SK-N-SH treated with all-trans-retinoic acid at 6 μM for 48 hours (cell line): Measurements from ENCODE around the gene PCBP3.

Experiments
- ATAC-seq: fragments of 200-7000 bp; cut with Tn5 transposase; 3 replicates; pipeline ENCODE4 v1.9.1; 2020; ENCODE audit warnings: mild to moderate bottlenecking, moderate library complexity
- ARNTL ChIP-seq: fragments of 450-650 bp; formaldehyde crosslinking; IDR thresholded peaks from 2 replicates; pipeline ENCODE4 v1.5.0; 2020; ENCODE audit warnings: low read depth, mild to moderate bottlenecking, moderate library complexity, borderline replicate concordance
- BACH2 ChIP-seq: fragments of 250-450 bp; sonication (Bioruptor Pico); IDR thresholded peaks from 2 replicates; pipeline ENCODE4 v1.9.0; 2021; ENCODE audit warnings: mild to moderate bottlenecking, borderline replicate concordance
- CREB5 ChIP-seq: fragments of 250-450 bp; sonication (Bioruptor Pico); IDR thresholded peaks from 2 replicates; pipeline ENCODE4 v1.5.1; 2020; ENCODE audit warnings: low read depth, mild to moderate bottlenecking, moderate library complexity
- CSRNP3 ChIP-seq: fragments of 250-450 bp; sonication (Bioruptor Pico); IDR thresholded peaks from 2 replicates; pipeline ENCODE4 v1.5.1; 2021; ENCODE audit warnings: mild to moderate bottlenecking, moderate library complexity
- ESRRG ChIP-seq: fragments of 250-450 bp; sonication (Bioruptor Pico); IDR thresholded peaks from 2 replicates; pipeline ENCODE4 v1.6.1; 2021; ENCODE audit warnings: mild to moderate bottlenecking
- GLIS3 ChIP-seq: fragments of 250-450 bp; sonication (Bioruptor Pico); IDR thresholded peaks from 2 replicates; pipeline ENCODE4 v1.5.0; 2020; ENCODE audit warnings: mild to moderate bottlenecking, moderate library complexity
- ISL1 ChIP-seq: fragments of 250-450 bp; sonication (Bioruptor Pico); IDR thresholded peaks from 2 replicates; pipeline ENCODE4 v2.1.2; 2022; ENCODE audit warnings: mild to moderate bottlenecking, moderate library complexity
- PATZ1 ChIP-seq: fragments of 250-450 bp; sonication (Bioruptor Pico); IDR thresholded peaks from 2 replicates; pipeline ENCODE4 v1.8.0; 2020; ENCODE audit warnings: mild to moderate bottlenecking, moderate library complexity, borderline replicate concordance
- PPARA ChIP-seq: fragments of 250-450 bp; sonication (Bioruptor Pico); IDR thresholded peaks from 2 replicates; pipeline ENCODE4 v1.5.0; 2020; ENCODE audit warnings: mild to moderate bottlenecking, borderline replicate concordance
- RARB ChIP-seq: fragments of 250-450 bp; sonication (Bioruptor Pico); IDR thresholded peaks from 2 replicates; pipeline ENCODE4 v1.8.0; 2021; ENCODE audit warnings: mild to moderate bottlenecking, moderate library complexity
- SNAI2 ChIP-seq: fragments of 250-450 bp; sonication (Bioruptor Pico); IDR thresholded peaks from 2 replicates; pipeline ENCODE4 v1.5.0; 2020; ENCODE audit warnings: mild to moderate bottlenecking, moderate library complexity
- TCF4 ChIP-seq: fragments of 250-450 bp; sonication (Bioruptor Pico); IDR thresholded peaks from 2 replicates; pipeline ENCODE4 v1.8.0; 2021; ENCODE audit warnings: mild to moderate bottlenecking, moderate library complexity, borderline replicate concordance
- TOX ChIP-seq: fragments of 250-450 bp; sonication (Bioruptor Pico); IDR thresholded peaks from 2 replicates; pipeline ENCODE4 v1.8.0; 2021; ENCODE audit warnings: mild to moderate bottlenecking, moderate library complexity, borderline replicate concordance
- TSHZ2 ChIP-seq: fragments of 250-450 bp; sonication (Bioruptor Pico); IDR thresholded peaks from 2 replicates; pipeline ENCODE4 v1.5.0; 2020; ENCODE audit warnings: mild to moderate bottlenecking, moderate library complexity
- ZC3H10 ChIP-seq: fragments of 250-450 bp; sonication (Bioruptor Pico); IDR thresholded peaks from 2 replicates; pipeline ENCODE4 v1.5.1; 2021; ENCODE audit warnings: mild to moderate bottlenecking, moderate library complexity
- ZFP3 ChIP-seq: fragments of 250-450 bp; sonication (Bioruptor Pico); IDR thresholded peaks from 2 replicates; pipeline ENCODE4 v1.5.0; 2020; ENCODE audit warnings: mild to moderate bottlenecking, moderate library complexity
- ZFP30 ChIP-seq: fragments of 450-650 bp; formaldehyde crosslinking; IDR thresholded peaks from 2 replicates; pipeline ENCODE4 v1.5.0; 2022; ENCODE audit warnings: mild to moderate bottlenecking, moderate library complexity
- ZNF565 ChIP-seq: fragments of 450-650 bp; formaldehyde crosslinking; conservative IDR thresholded peaks from 2 replicates; pipeline ENCODE4 v1.5.0; 2020; ENCODE audit warnings: low read depth, mild to moderate bottlenecking, moderate library complexity
- ZNF70 ChIP-seq: fragments of 450-650 bp; formaldehyde crosslinking; IDR thresholded peaks from 2 replicates; pipeline ENCODE4 v1.5.0; 2020; ENCODE audit warnings: mild to moderate bottlenecking, moderate library complexity
- ZNF8 ChIP-seq: fragments of 450-650 bp; formaldehyde crosslinking; IDR thresholded peaks from 2 replicates; pipeline ENCODE4 v1.5.0; 2020; ENCODE audit warnings: mild to moderate bottlenecking, moderate library complexity
- TF ChIP-seq, protein P1 (sequence below): fragments of 250-450 bp; sonication (Bioruptor Pico); IDR thresholded peaks from 2 replicates; pipeline ENCODE4 v1.8.0; 2021; ENCODE audit warnings: low read depth, mild to moderate bottlenecking, moderate library complexity, borderline replicate concordance

Gene PCBP3

DNA sequence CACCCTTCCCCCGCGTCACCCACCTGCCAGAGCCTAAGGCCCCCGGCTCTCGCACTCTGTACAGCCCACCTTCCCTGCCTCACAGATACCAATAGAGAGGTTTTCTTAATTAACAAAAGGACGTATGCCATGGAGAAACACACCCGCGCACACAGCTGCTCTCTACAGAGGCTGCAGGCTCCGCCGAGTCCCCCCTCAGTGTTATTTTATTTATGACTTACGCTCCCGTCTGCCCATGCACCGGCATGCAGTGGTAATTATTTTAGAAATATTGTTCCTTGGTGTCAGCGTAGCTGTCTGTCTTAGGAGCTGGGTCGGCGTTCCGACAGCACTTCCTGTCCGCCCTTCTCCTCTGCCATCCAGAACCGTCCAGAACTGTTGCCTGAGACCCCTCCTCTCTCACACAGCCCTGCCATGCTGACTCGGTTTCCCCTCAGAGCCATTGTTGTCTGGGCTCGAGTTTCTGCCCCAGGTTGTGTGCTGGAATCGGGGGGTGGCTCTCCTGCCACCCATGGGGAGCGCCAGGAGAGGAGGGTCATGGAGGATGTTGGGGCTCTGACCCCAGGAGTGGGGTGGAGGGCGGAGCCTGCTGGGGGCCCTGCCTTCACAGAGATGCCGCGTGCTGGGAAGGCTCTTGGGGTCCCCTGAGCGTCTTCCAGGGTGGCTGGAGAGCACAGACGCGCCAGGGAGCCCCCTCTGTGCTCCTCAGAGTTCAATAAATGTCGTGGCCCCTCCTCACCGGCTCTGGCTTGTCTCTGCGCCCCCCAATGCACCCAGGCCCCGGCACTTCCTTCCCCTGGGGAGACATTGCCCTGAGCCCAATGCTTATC is 298.4 kb downstream of the PCBP3 start:
- TF ChIP-seq BACH2 (CRISPR knock-in tag) (no peak), ZNF70 (CRISPR knock-in tag) (no peak), TOX (no peak), ZFP3 (CRISPR knock-in tag) (no peak), ZFP30 (CRISPR knock-in tag) (no peak), TCF4 (no peak), CSRNP3 (CRISPR knock-in tag) (no peak), TSHZ2 (CRISPR knock-in tag) (no peak), PPARA (CRISPR knock-in tag) (no peak), ESRRG (CRISPR knock-in tag) (no peak), RARB (CRISPR knock-in tag) (no peak), GLIS3 (no peak), CREB5 (CRISPR knock-in tag) (no peak), ZC3H10 (CRISPR knock-in tag) (no peak), PATZ1 (CRISPR knock-in tag) (no peak), ISL1 (CRISPR knock-in tag) (no peak), ZNF565 (CRISPR knock-in tag) (no peak), ZNF8 (CRISPR knock-in tag) (no peak)
- TF ChIP-seq, protein P1, sequence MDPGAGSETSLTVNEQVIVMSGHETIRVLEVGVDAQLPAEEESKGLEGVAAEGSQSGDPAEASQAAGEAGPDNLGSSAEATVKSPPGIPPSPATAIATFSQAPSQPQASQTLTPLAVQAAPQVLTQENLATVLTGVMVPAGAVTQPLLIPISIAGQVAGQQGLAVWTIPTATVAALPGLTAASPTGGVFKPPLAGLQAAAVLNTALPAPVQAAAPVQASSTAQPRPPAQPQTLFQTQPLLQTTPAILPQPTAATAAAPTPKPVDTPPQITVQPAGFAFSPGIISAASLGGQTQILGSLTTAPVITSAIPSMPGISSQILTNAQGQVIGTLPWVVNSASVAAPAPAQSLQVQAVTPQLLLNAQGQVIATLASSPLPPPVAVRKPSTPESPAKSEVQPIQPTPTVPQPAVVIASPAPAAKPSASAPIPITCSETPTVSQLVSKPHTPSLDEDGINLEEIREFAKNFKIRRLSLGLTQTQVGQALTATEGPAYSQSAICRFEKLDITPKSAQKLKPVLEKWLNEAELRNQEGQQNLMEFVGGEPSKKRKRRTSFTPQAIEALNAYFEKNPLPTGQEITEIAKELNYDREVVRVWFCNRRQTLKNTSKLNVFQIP (CRISPR knock-in tag): no peak
- no peak for ATAC-seq

DNA sequence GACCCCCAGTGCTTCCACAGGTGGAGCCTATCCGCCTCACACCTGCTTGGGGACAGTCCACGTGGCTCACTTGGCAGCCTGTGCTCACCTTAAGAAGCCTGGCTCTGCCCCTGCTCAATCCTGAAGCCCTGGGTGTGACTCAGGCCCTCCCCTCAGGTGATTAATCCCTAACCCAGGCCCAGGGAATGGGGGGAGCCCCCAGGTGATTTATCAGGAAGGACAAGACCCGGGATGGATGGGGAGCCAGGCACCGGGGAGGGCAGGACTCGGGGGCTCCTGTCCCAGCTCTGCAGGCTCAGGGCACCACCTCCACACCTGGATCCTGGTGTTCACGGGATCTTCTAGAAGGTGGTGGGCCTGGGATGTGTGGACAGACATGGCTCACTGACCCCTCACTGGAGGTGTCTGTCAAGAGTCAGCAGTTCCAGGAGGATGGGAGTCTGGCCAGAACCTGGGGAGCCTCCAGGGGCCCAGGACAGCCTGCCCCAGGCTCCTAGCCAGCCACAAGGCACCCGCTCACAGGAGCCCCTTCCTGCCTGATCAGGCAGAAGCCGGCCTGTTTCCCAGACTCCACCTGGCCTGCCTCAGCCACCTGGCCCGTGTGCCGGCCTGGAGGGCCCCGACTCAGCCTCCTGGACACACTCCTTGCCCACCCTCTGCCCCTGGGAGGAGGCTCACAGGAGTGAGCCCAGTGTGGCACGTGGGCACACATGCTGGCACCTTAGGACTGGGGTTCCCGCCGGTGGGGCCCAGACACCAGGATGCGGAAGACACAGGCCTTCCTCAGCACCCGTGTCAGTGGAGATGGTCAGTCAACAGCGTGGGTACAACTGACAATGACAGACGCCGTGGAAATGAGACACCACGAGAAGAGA is 299.5 kb downstream of the PCBP3 start:
- TF ChIP-seq ZNF565 (CRISPR knock-in tag): no peak
- no peak for TF ChIP-seq ARNTL
- TF ChIP-seq SNAI2: no peak
- no peak for TF ChIP-seq CSRNP3 (CRISPR knock-in tag)
- TF ChIP-seq TOX: no peak
- no peak for ATAC-seq
